Gastroesophageal sphincter (tissue), 3 donors: ENCODE data around the gene CCPG1.

Source experiments
- POLR2A ChIP-seq, 2 donors: fragments of 450-650 bp; IDR thresholded peaks; one replicate each; pipeline ENCODE4 v1.6.1; 2017; ENCODE audit warnings: antibody characterized with exemption in 2 of 2, mild to moderate bottlenecking in 2 of 2, moderate library complexity in 1 of 2
- TF ChIP-seq, protein P1 (sequence below), 4 experiments: fragments of 200-600 bp in 2 of 4; fragments of 450-650 bp in 2 of 4; sonication (generic) in 1 of 4; IDR thresholded peaks; one replicate each; pipeline ENCODE4 v1.5.1; 2017 to 2019; ENCODE audit warnings: antibody characterized with exemption in 4 of 4, mild to moderate bottlenecking in 2 of 4, moderate library complexity in 2 of 4

DNA sequence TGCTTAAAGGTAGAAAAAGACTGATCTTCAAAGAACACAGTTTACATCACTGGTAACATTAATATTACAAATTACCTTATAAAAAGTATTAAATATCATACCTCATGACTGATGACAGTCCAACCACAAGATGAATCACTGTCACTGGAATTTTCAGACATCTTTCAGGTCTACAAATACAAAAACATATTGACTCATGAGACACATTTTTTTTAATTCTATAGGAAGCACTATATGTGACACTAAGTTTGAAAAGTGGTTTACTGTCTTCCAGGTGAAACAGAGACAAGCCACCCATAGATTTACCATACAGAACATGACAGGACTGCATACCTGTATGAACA is 18.9 kb downstream of the CCPG1 start:
- TF ChIP-seq, protein P1, sequence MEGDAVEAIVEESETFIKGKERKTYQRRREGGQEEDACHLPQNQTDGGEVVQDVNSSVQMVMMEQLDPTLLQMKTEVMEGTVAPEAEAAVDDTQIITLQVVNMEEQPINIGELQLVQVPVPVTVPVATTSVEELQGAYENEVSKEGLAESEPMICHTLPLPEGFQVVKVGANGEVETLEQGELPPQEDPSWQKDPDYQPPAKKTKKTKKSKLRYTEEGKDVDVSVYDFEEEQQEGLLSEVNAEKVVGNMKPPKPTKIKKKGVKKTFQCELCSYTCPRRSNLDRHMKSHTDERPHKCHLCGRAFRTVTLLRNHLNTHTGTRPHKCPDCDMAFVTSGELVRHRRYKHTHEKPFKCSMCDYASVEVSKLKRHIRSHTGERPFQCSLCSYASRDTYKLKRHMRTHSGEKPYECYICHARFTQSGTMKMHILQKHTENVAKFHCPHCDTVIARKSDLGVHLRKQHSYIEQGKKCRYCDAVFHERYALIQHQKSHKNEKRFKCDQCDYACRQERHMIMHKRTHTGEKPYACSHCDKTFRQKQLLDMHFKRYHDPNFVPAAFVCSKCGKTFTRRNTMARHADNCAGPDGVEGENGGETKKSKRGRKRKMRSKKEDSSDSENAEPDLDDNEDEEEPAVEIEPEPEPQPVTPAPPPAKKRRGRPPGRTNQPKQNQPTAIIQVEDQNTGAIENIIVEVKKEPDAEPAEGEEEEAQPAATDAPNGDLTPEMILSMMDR (IDR thresholded peaks at IDR 0.05): no peak
- TF ChIP-seq POLR2A (IDR thresholded peaks at IDR 0.05): no peak
